ENCODE data around the gene SPTBN1. TPM values are rescaled to one million over a fixed set of nuclear protein-coding genes. Genes with fewer than 3 reads are reported as not detected.

The SPTBN1 gene
- total RNA-seq, 1 donor from 2014 or later, result 983 TPM

- TF ChIP-seq, protein P1, sequence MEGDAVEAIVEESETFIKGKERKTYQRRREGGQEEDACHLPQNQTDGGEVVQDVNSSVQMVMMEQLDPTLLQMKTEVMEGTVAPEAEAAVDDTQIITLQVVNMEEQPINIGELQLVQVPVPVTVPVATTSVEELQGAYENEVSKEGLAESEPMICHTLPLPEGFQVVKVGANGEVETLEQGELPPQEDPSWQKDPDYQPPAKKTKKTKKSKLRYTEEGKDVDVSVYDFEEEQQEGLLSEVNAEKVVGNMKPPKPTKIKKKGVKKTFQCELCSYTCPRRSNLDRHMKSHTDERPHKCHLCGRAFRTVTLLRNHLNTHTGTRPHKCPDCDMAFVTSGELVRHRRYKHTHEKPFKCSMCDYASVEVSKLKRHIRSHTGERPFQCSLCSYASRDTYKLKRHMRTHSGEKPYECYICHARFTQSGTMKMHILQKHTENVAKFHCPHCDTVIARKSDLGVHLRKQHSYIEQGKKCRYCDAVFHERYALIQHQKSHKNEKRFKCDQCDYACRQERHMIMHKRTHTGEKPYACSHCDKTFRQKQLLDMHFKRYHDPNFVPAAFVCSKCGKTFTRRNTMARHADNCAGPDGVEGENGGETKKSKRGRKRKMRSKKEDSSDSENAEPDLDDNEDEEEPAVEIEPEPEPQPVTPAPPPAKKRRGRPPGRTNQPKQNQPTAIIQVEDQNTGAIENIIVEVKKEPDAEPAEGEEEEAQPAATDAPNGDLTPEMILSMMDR (IDR thresholded peaks at IDR 0.05; ENCODE audit: unreplicated experiment), result no peak
- Mint-ChIP-seq H3K9me3 (ENCODE audit: unreplicated experiment) (no peaks in the 10 kb centered on the region), H3K27me3 (ENCODE audit: unreplicated experiment) (peaks cover 5% of the 10 kb centered on the region), H3K4me3 (ENCODE audit: unreplicated experiment) (no peak overlapping the region), H3K4me1 (ENCODE audit: unreplicated experiment) (peaks cover 58% of the 10 kb centered on the region), H3K27ac (ENCODE audit: unreplicated experiment) (no peak overlapping the region), H3K36me3 (ENCODE audit: low read depth, unreplicated experiment) (peaks cover 27% of the 10 kb centered on the region)
- DNase-seq (ENCODE audit: low spot score), result no peak
Observed at GRCh38 chr2:54543733-54544396, 87.7 kb downstream of the SPTBN1 start.

- TF ChIP-seq, protein P1 (IDR thresholded peaks at IDR 0.05; ENCODE audit: unreplicated experiment), result no peak
- peaks cover 59% of the 10 kb centered on the region for H3K4me1 Mint-ChIP-seq (ENCODE audit: unreplicated experiment)
- H3K4me3 Mint-ChIP-seq (ENCODE audit: unreplicated experiment), result no peak overlapping the region
- peaks cover 7% of the 10 kb centered on the region for H3K27me3 Mint-ChIP-seq (ENCODE audit: unreplicated experiment)
- no peaks in the 10 kb centered on the region for H3K9me3 Mint-ChIP-seq (ENCODE audit: unreplicated experiment)
- peaks cover 30% of the 10 kb centered on the region for H3K36me3 Mint-ChIP-seq (ENCODE audit: low read depth, unreplicated experiment)
- peak overlapping the region; percentile 61 for H3K27ac Mint-ChIP-seq (ENCODE audit: unreplicated experiment)
- DNase-seq (ENCODE audit: low spot score), result no peak
Observed at GRCh38 chr2:54545702-54546450, 89.7 kb downstream of the SPTBN1 start.

DNA sequence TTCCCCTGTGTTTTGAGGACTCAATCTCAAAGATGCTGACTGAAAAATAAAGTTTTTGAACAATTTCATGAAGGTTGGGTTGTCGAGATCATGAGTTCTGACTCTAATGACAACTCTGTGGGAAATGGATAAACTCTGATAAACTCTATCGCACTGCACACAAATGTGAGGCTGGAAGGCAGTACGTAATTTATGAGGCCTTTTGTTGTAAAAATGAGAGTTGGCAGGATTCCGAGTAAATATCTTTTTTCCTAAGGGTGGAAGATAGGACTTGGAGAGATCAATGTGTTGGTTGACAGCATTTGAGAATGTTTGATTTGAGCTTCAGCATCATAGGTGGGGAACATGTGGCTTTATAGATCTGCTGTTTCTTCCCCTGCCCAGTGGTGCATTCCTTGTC is 90.4 kb downstream of the SPTBN1 start:
- H3K27me3 Mint-ChIP-seq (ENCODE audit: unreplicated experiment), result peaks cover 9% of the 10 kb centered on the region
- H3K36me3 Mint-ChIP-seq (ENCODE audit: low read depth, unreplicated experiment), result peaks cover 24% of the 10 kb centered on the region
- no peaks in the 10 kb centered on the region for H3K9me3 Mint-ChIP-seq (ENCODE audit: unreplicated experiment)
- H3K4me1 Mint-ChIP-seq (ENCODE audit: unreplicated experiment), result peaks cover 59% of the 10 kb centered on the region
- peak overlapping the region; percentile 61 for H3K27ac Mint-ChIP-seq (ENCODE audit: unreplicated experiment)
- H3K4me3 Mint-ChIP-seq (ENCODE audit: unreplicated experiment), result no peak overlapping the region
- DNase-seq (ENCODE audit: low spot score), result no peak
- TF ChIP-seq, protein P1 (IDR thresholded peaks at IDR 0.05; ENCODE audit: unreplicated experiment), result no peak

- TF ChIP-seq, protein P1 (IDR thresholded peaks at IDR 0.05; ENCODE audit: unreplicated experiment), result no peak
- no peak for DNase-seq (ENCODE audit: low spot score)
- Mint-ChIP-seq H3K4me1 (ENCODE audit: unreplicated experiment) (peaks cover 61% of the 10 kb centered on the region), H3K9me3 (ENCODE audit: unreplicated experiment) (no peaks in the 10 kb centered on the region), H3K4me3 (ENCODE audit: unreplicated experiment) (no peak overlapping the region), H3K36me3 (ENCODE audit: low read depth, unreplicated experiment) (peaks cover 21% of the 10 kb centered on the region), H3K27me3 (ENCODE audit: unreplicated experiment) (peaks cover 8% of the 10 kb centered on the region), H3K27ac (ENCODE audit: unreplicated experiment) (no peak overlapping the region)
Observed at GRCh38 chr2:54546923-54547720, 91.0 kb downstream of the SPTBN1 start.

Measured in endothelial cell (in vitro differentiated cells).